ENCODE results near the gene SEC14L5.

Gene SEC14L5

DNA sequence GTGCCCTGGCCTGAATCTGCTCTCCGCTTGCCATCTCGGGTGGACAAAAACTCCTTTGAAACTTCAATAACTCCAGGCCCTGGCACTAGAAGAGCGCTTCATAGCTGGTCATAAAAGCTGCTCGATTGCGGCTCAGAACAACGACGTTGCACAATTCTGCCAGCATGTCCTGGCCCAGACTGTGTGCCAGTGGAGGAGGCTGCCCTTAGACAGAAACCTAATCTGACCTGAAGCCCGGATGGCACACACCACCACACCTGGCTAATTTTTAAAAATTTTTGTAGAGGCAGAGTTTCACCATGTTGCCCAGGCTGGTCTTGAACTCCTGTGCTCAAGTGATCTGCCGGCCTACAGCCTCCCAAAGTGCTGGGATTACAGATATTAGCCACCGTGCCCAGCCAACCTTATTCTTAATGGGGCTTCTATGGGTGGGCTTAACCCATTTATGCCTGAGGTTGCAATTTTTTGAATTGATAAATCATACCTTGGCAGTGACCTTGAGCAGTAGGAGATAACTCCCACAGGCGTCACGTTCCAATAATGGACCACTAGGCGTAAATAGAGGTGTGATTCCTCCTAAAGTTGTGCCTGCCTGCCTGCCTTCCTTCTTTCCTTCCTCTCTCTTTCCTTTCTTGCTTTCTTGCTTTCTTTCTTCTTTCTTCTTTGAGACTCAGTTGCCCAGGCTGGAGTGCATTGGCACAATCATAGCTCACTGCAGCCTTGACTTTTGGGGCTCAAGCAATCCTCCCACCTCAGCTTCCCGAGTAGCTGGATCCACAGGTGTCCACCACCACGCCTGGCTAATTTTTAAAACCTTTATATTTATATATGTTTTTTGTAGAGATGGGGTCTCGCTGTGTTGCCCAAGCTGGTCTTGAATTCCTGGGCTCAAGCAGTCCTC is 20.1 kb upstream of the SEC14L5 start:
- no peak overlapping the region for H3K4me3 ChIP-seq (ENCODE audit: low read depth, low read length)
- ChIA-PET CTCF (interaction anchor here (0.7 kb wide), 3 partner anchors 17 to 314 kb away, joined by 3 read pairs; partner anchors contain the start of gene MGRN1), POLR2A (no interaction called here)
- H3K27ac ChIP-seq (ENCODE audit: extremely low read depth, low read depth, low read length), result no peak overlapping the region
- no peaks in the 10 kb centered on the region for H3K9me3 ChIP-seq (ENCODE audit: control insufficient read depth, insufficient read depth, low read depth, low read length)
- H3K4me1 ChIP-seq (ENCODE audit: control insufficient read depth, insufficient read depth, low read length), result peaks cover 9% of the 10 kb centered on the region
- TF ChIP-seq ZNF366 (tag by site-specific recombination; conservative IDR thresholded peaks at IDR 0.05) (peak; percentile 26; the same call in 1 of the 2 replicates), MYNN (tag by site-specific recombination; IDR thresholded peaks at IDR 0.05; ENCODE audit: borderline replicate concordance) (no peak), KLF7 (tag by site-specific recombination; IDR thresholded peaks at IDR 0.05; ENCODE audit: borderline replicate concordance) (no peak), SCRT2 (tag by site-specific recombination; IDR thresholded peaks at IDR 0.05) (peak; percentile 83), SCRT1 (tag by site-specific recombination; IDR thresholded peaks at IDR 0.05; ENCODE audit: borderline replicate concordance) (peak; percentile 71; the same call in 1 of the 2 replicates), BCL11B (tag by site-specific recombination; IDR thresholded peaks at IDR 0.05; ENCODE audit: low read depth) (no peak)
- TF ChIP-seq, protein P1, sequence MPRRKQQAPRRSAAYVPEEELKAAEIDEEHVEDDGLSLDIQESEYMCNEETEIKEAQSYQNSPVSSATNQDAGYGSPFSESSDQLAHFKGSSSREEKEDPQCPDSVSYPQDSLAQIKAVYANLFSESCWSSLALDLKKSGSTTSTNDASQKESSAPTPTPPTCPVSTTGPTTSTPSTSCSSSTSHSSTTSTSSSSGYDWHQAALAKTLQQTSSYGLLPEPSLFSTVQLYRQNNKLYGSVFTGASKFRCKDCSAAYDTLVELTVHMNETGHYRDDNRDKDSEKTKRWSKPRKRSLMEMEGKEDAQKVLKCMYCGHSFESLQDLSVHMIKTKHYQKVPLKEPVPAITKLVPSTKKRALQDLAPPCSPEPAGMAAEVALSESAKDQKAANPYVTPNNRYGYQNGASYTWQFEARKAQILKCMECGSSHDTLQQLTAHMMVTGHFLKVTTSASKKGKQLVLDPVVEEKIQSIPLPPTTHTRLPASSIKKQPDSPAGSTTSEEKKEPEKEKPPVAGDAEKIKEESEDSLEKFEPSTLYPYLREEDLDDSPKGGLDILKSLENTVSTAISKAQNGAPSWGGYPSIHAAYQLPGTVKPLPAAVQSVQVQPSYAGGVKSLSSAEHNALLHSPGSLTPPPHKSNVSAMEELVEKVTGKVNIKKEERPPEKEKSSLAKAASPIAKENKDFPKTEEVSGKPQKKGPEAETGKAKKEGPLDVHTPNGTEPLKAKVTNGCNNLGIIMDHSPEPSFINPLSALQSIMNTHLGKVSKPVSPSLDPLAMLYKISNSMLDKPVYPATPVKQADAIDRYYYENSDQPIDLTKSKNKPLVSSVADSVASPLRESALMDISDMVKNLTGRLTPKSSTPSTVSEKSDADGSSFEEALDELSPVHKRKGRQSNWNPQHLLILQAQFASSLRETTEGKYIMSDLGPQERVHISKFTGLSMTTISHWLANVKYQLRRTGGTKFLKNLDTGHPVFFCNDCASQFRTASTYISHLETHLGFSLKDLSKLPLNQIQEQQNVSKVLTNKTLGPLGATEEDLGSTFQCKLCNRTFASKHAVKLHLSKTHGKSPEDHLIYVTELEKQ (tag by site-specific recombination; IDR thresholded peaks at IDR 0.05; ENCODE audit: borderline replicate concordance), result no peak
- TF ChIP-seq, protein P2, sequence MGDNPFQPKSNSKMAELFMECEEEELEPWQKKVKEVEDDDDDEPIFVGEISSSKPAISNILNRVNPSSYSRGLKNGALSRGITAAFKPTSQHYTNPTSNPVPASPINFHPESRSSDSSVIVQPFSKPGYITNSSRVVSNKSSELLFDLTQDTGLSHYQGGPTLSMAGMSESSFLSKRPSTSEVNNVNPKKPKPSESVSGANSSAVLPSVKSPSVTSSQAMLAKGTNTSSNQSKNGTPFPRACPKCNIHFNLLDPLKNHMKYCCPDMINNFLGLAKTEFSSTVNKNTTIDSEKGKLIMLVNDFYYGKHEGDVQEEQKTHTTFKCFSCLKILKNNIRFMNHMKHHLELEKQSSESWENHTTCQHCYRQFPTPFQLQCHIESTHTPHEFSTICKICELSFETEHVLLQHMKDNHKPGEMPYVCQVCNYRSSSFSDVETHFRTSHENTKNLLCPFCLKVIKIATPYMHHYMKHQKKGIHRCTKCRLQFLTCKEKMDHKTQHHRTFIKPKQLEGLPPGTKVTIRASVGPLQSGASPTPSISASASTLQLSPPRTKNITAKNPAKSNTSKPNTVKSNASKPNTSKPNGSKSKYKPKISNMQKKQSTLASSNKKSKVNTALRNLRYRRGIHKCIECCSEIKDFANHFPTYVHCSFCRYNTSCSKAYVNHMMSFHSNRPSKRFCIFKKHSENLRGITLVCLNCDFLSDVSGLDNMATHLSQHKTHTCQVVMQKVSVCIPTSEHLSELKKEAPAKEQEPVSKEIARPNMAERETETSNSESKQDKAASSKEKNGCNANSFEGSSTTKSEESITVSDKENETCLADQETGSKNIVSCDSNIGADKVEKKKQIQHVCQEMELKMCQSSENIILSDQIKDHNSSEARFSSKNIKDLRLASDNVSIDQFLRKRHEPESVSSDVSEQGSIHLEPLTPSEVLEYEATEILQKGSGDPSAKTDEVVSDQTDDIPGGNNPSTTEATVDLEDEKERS (tag by site-specific recombination; IDR thresholded peaks at IDR 0.05), result no peak
- no peaks in the 10 kb centered on the region for H3K36me3 ChIP-seq (ENCODE audit: control insufficient read depth in 2 of 2, insufficient read depth in 1 of 2, low read length in 2 of 2)

DNA sequence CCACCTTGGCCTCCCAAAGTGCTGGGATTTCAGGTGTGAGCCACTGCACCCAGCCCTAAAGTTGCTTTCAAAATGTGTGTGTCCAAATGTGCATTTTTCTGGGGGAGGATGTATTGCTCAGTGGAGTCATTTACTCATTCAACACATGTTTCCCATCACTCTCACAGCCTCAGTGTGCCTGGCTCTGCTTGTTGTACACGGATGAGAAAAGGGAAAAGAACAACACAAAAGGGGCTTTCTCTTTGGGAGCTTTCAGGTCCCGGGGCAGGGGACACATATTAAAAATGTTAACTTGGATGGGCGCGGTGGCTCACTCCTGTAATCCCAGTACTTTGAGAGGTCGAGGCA is 19.5 kb upstream of the SEC14L5 start:
- ChIA-PET POLR2A (no interaction called here), CTCF (interaction anchor here (0.7 kb wide), 1 partner anchor 314 kb away, joined by 3 read pairs; the partner anchor contains the start of gene MGRN1)

More for the DNA sequence above, 19.5 kb upstream of the SEC14L5 start:
- H3K27ac ChIP-seq (ENCODE audit: extremely low read depth, low read depth, low read length), result no peak overlapping the region
- H3K4me3 ChIP-seq (ENCODE audit: low read depth, low read length), result no peak overlapping the region
- no peaks in the 10 kb centered on the region for H3K9me3 ChIP-seq (ENCODE audit: control insufficient read depth, insufficient read depth, low read depth, low read length)
- H3K36me3 ChIP-seq (ENCODE audit: control insufficient read depth in 2 of 2, insufficient read depth in 1 of 2, low read length in 2 of 2), result no peaks in the 10 kb centered on the region
- H3K4me1 ChIP-seq (ENCODE audit: control insufficient read depth, insufficient read depth, low read length), result peaks cover 14% of the 10 kb centered on the region
- TF ChIP-seq SCRT1 (tag by site-specific recombination; IDR thresholded peaks at IDR 0.05; ENCODE audit: borderline replicate concordance), result peak; percentile 6; the same call in 1 of the 2 replicates
- TF ChIP-seq, protein P3, sequence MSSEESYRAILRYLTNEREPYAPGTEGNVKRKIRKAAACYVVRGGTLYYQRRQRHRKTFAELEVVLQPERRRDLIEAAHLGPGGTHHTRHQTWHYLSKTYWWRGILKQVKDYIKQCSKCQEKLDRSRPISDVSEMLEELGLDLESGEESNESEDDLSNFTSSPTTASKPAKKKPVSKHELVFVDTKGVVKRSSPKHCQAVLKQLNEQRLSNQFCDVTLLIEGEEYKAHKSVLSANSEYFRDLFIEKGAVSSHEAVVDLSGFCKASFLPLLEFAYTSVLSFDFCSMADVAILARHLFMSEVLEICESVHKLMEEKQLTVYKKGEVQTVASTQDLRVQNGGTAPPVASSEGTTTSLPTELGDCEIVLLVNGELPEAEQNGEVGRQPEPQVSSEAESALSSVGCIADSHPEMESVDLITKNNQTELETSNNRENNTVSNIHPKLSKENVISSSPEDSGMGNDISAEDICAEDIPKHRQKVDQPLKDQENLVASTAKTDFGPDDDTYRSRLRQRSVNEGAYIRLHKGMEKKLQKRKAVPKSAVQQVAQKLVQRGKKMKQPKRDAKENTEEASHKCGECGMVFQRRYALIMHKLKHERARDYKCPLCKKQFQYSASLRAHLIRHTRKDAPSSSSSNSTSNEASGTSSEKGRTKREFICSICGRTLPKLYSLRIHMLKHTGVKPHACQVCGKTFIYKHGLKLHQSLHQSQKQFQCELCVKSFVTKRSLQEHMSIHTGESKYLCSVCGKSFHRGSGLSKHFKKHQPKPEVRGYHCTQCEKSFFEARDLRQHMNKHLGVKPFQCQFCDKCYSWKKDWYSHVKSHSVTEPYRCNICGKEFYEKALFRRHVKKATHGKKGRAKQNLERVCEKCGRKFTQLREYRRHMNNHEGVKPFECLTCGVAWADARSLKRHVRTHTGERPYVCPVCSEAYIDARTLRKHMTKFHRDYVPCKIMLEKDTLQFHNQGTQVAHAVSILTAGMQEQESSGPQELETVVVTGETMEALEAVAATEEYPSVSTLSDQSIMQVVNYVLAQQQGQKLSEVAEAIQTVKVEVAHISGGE (tag by site-specific recombination; conservative IDR thresholded peaks at IDR 0.05; ENCODE audit: low read depth), result no peak

Data from HEK293 (cell line).